ENCODE results near the gene NFYA.
A peak's percentile ranks its signal among the peaks of the same experiment; 100 is the strongest.

Gene NFYA

DNA sequence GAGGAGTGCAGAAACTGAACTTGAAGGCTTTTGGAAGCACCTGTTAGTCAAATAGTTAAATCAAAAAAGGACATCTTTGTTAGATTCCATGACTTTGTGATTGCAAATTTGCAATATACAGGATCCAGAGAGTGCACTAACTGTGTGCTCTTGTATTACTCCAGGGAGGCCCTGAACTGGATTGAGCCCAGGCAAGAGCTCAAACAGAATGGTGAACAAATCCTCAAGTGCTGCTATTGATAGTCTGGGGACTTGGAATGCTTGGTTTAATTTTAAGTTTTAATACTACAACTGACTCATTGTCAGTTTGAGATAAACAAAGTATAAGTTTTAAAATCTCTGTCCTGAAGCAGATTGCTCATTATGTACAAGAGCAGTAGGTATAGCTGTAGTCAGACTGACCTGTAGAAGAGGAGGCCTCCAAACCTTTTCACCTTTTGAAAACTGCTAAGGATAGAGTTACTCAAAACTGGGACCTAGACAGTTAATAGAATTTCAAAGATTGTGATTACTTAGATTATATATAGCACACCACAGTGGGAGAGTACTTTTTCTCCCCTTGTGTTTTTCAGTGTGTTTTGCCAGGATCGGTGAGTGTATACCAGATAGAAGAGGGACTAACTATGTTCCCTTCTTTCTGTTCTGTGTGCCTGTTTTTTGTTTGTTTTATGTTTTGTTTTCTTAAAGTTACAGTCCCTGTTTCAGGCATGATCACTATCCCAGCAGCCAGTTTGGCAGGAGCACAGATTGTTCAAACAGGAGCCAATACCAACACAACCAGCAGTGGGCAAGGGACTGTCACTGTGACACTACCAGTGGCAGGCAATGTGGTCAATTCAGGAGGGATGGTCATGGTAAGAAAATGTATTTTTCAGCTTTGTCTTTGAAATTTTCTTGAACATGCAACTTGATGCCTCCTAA is 18.3 kb downstream of the NFYA start:
- Histone ChIP-seq H3K79me1 (replicated peaks; ENCODE audit: low read length, poor library complexity, severe bottlenecking) (peaks cover 7% of the 10 kb centered on the region), H3K36me3 (ENCODE audit: control insufficient read depth in 1 of 2, insufficient read depth in 2 of 2, low read depth in 1 of 2, low read length in 2 of 2) (peaks cover 19 to 89% of the 10 kb centered on the region in 2 experiments), H2BK12ac (ENCODE audit: low read length in 2 of 2) (no peak overlapping the region), H4K91ac (ENCODE audit: low read length) (no peak overlapping the region), H3K9ac (ENCODE audit: low read length) (peak overlapping the region; percentile 22), H2AK5ac (ENCODE audit: low read length, severe bottlenecking) (peak overlapping the region; percentile 44), H3K4me1 (ENCODE audit: control insufficient read depth, insufficient read depth, low read depth, low read length) (peaks cover 4% of the 10 kb centered on the region), H2BK15ac (ENCODE audit: low read depth, poor library complexity, severe bottlenecking) (no peak overlapping the region), H3K23ac (ENCODE audit: low read length in 2 of 2) (no peak overlapping the region), H2AFZ (ENCODE audit: low read depth, low read length) (no peak overlapping the region), H3K14ac (ENCODE audit: low read length in 2 of 2) (no peak overlapping the region), H3K4ac (ENCODE audit: low read depth in 1 of 2, low read length in 2 of 2) (no peak overlapping the region), H2BK5ac (ENCODE audit: low read depth, low read length, poor library complexity, severe bottlenecking) (no peak overlapping the region), H3K9me3 (ENCODE audit: control insufficient read depth, low read length) (no peaks in the 10 kb centered on the region), H3K27ac (ENCODE audit: low read length, poor library complexity, severe bottlenecking) (no peak overlapping the region), H2BK120ac (ENCODE audit: low read depth, low read length) (no peak overlapping the region), H4K8ac (ENCODE audit: low read length) (no peak overlapping the region), H3K4me3 (ENCODE audit: insufficient read depth in 1 of 2, low read depth in 1 of 2, low read length in 2 of 2) (no peak overlapping the region), H3K27me3 (ENCODE audit: control insufficient read depth in 1 of 2, insufficient read depth in 1 of 2, low read length in 2 of 2) (no peaks in the 10 kb centered on the region), H3K4me2 (ENCODE audit: low read length, poor library complexity, severe bottlenecking) (no peak overlapping the region), H3K18ac (ENCODE audit: low read depth in 1 of 2, low read length in 2 of 2) (no peak overlapping the region)
- 67% methylated on average over 1 of the region's 1 CpG for WGBS
- DNase-seq, result no peak

DNA sequence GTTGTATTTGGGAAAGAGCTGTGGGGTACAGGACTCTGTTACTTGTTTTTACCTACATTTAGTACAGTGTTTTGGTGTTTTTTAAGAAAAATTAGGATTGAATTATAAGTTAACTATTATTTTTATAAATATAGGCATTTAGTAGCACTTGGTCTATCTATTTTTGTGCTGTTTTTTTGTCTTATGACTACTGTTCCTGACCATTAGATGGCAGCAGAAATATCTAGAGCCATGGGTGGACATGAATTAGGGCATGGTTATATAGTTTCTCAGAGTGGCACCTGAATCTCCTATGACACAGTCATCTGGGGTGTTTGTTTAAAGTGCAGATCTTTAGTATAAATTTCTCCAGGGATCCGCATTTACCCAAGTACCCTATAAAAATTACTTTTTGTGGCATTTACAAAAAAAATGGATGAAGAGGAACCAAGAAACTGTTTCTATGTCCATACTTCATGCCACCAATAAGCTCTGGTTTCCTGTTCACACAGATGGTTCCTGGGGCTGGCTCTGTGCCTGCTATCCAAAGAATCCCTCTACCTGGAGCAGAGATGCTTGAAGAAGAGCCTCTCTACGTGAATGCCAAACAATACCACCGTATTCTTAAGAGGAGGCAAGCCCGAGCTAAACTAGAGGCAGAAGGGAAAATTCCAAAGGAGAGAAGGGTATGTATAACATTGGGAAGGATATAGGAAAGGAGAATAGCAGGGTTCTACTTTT is 19.8 kb downstream of the NFYA start:
- no peak overlapping the region for H4K8ac ChIP-seq (ENCODE audit: low read length)
- H3K4me3 ChIP-seq (ENCODE audit: insufficient read depth in 1 of 2, low read depth in 1 of 2, low read length in 2 of 2), result no peak overlapping the region
- H4K91ac ChIP-seq (ENCODE audit: low read length), result no peak overlapping the region
- H3K9ac ChIP-seq (ENCODE audit: low read length), result peak overlapping the region; percentile 67
- H3K4me2 ChIP-seq (ENCODE audit: low read length, poor library complexity, severe bottlenecking), result no peak overlapping the region
- H2BK5ac ChIP-seq (ENCODE audit: low read depth, low read length, poor library complexity, severe bottlenecking), result no peak overlapping the region
- H3K36me3 ChIP-seq (ENCODE audit: control insufficient read depth in 1 of 2, insufficient read depth in 2 of 2, low read depth in 1 of 2, low read length in 2 of 2), result peaks cover 19 to 89% of the 10 kb centered on the region in 2 experiments
- H3K23ac ChIP-seq (ENCODE audit: low read length in 2 of 2), result no peak overlapping the region
- H2AK5ac ChIP-seq (ENCODE audit: low read length, severe bottlenecking), result no peak overlapping the region
- H3K4me1 ChIP-seq (ENCODE audit: control insufficient read depth, insufficient read depth, low read depth, low read length), result peaks cover 6% of the 10 kb centered on the region
- peak; percentile 34 for DNase-seq
- H3K14ac ChIP-seq (ENCODE audit: low read length in 2 of 2), result no peak overlapping the region
- no peak overlapping the region for H3K18ac ChIP-seq (ENCODE audit: low read depth in 1 of 2, low read length in 2 of 2)
- no peaks in the 10 kb centered on the region for H3K27me3 ChIP-seq (ENCODE audit: control insufficient read depth in 1 of 2, insufficient read depth in 1 of 2, low read length in 2 of 2)
- no peak overlapping the region for H2BK120ac ChIP-seq (ENCODE audit: low read depth, low read length)
- H2BK12ac ChIP-seq (ENCODE audit: low read length in 2 of 2), result no peak overlapping the region
- H2AFZ ChIP-seq (ENCODE audit: low read depth, low read length), result no peak overlapping the region
- H3K4ac ChIP-seq (ENCODE audit: low read depth in 1 of 2, low read length in 2 of 2), result no peak overlapping the region
- H3K79me1 ChIP-seq (replicated peaks; ENCODE audit: low read length, poor library complexity, severe bottlenecking), result peaks cover 7% of the 10 kb centered on the region
- H3K27ac ChIP-seq (ENCODE audit: low read length, poor library complexity, severe bottlenecking), result no peak overlapping the region
- WGBS, result 99% methylated on average over 3 of the region's 4 CpGs
- no peaks in the 10 kb centered on the region for H3K9me3 ChIP-seq (ENCODE audit: control insufficient read depth, low read length)
- H2BK15ac ChIP-seq (ENCODE audit: low read depth, poor library complexity, severe bottlenecking), result no peak overlapping the region

DNA sequence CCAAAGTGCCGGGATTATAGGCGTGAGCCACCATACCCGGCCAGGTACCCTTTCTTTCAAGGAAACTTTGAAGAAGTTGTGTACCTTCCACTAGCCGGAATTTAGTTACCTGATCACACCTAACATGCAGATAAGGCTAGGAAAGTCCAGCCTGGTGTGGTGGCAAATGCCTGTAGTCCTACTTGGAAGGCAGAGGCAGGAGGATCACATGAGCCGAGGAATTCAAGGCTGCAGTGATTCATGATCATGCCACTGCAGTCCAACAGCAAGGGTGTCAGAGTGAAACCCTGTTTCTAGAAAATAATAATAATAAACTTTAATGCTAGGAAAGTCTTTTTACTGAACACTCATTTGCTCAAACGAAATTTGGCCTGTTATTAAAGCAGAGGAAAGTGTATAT is 21.0 kb downstream of the NFYA start:
- WGBS, result 96% methylated on average over 5 of the region's 6 CpGs
- H3K36me3 ChIP-seq (ENCODE audit: control insufficient read depth in 1 of 2, insufficient read depth in 2 of 2, low read depth in 1 of 2, low read length in 2 of 2), result peaks cover 19 to 94% of the 10 kb centered on the region in 2 experiments

DNA sequence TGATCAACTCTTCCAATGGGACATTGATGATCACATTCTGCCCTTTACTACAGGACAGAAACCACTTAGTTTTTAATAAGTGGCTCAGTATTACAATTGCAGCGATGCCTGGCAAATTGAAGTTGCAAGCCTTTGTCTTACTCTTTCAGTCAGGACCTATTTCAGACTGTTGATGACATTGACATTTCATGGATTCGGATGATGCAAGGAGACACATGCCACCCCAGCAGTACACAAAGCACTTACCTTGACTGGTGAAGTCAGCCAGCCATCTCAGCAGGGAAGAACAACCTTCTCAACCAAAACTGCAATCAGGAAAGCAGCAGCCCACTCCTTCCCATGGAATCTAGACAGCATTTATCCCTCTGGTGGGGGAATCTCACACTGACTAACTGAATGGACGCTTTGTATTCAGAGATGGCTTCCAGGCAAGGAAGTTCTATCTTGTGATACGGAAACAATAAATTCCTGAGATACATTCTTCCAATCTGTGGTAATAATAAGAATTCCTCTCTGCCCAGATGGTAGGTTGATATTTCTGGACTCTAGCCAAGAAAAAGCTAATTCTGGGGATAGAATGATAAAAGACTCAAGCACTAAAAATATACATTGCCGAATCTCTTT is 24.8 kb downstream of the NFYA start:
- H3K18ac ChIP-seq (ENCODE audit: low read depth in 1 of 2, low read length in 2 of 2), result no peak overlapping the region
- peak overlapping the region; percentile 22 for H2BK5ac ChIP-seq (ENCODE audit: low read depth, low read length, poor library complexity, severe bottlenecking)
- H3K36me3 ChIP-seq (ENCODE audit: control insufficient read depth in 1 of 2, insufficient read depth in 2 of 2, low read depth in 1 of 2, low read length in 2 of 2), result peaks cover 19 to 90% of the 10 kb centered on the region in 2 experiments
- H3K9me3 ChIP-seq (ENCODE audit: control insufficient read depth, low read length), result no peaks in the 10 kb centered on the region
- peaks cover 21% of the 10 kb centered on the region for H3K79me1 ChIP-seq (replicated peaks; ENCODE audit: low read length, poor library complexity, severe bottlenecking)
- no peak overlapping the region for H2AK5ac ChIP-seq (ENCODE audit: low read length, severe bottlenecking)
- no peak overlapping the region for H4K91ac ChIP-seq (ENCODE audit: low read length)
- 94% methylated on average over 3 of the region's 5 CpGs for WGBS
- H2BK120ac ChIP-seq (ENCODE audit: low read depth, low read length), result no peak overlapping the region
- no peak overlapping the region for H3K4me2 ChIP-seq (ENCODE audit: low read length, poor library complexity, severe bottlenecking)
- no peak overlapping the region for H3K9ac ChIP-seq (ENCODE audit: low read length)
- H2BK12ac ChIP-seq (ENCODE audit: low read length in 2 of 2), result no peak overlapping the region
- H3K4ac ChIP-seq (ENCODE audit: low read depth in 1 of 2, low read length in 2 of 2), result no peak overlapping the region
- no peak for DNase-seq
- H3K4me3 ChIP-seq (ENCODE audit: insufficient read depth in 1 of 2, low read depth in 1 of 2, low read length in 2 of 2), result no peak overlapping the region
- peak overlapping the region; percentile 90 for H3K27ac ChIP-seq (ENCODE audit: low read length, poor library complexity, severe bottlenecking)
- H2BK15ac ChIP-seq (ENCODE audit: low read depth, poor library complexity, severe bottlenecking), result no peak overlapping the region
- H2AFZ ChIP-seq (ENCODE audit: low read depth, low read length), result no peak overlapping the region
- H3K4me1 ChIP-seq (ENCODE audit: control insufficient read depth, insufficient read depth, low read depth, low read length), result peaks cover 4% of the 10 kb centered on the region
- no peak overlapping the region for H3K23ac ChIP-seq (ENCODE audit: low read length in 2 of 2)
- H3K27me3 ChIP-seq (ENCODE audit: control insufficient read depth in 1 of 2, insufficient read depth in 1 of 2, low read length in 2 of 2), result no peaks in the 10 kb centered on the region
- no peak overlapping the region for H4K8ac ChIP-seq (ENCODE audit: low read length)
- H3K14ac ChIP-seq (ENCODE audit: low read length in 2 of 2), result no peak overlapping the region

More for the DNA sequence above, 21.0 kb downstream of the NFYA start:
- no peak overlapping the region for H3K23ac ChIP-seq (ENCODE audit: low read length in 2 of 2)
- H3K9me3 ChIP-seq (ENCODE audit: control insufficient read depth, low read length), result no peaks in the 10 kb centered on the region
- H2BK15ac ChIP-seq (ENCODE audit: low read depth, poor library complexity, severe bottlenecking), result no peak overlapping the region
- peak; percentile 12 for DNase-seq
- H2AFZ ChIP-seq (ENCODE audit: low read depth, low read length), result no peak overlapping the region
- H3K27ac ChIP-seq (ENCODE audit: low read length, poor library complexity, severe bottlenecking), result no peak overlapping the region
- H3K4me1 ChIP-seq (ENCODE audit: control insufficient read depth, insufficient read depth, low read depth, low read length), result peaks cover 4% of the 10 kb centered on the region
- H3K9ac ChIP-seq (ENCODE audit: low read length), result peak overlapping the region; percentile 67
- H2AK5ac ChIP-seq (ENCODE audit: low read length, severe bottlenecking), result no peak overlapping the region
- H3K27me3 ChIP-seq (ENCODE audit: control insufficient read depth in 1 of 2, insufficient read depth in 1 of 2, low read length in 2 of 2), result no peaks in the 10 kb centered on the region
- H3K18ac ChIP-seq (ENCODE audit: low read depth in 1 of 2, low read length in 2 of 2), result no peak overlapping the region
- no peak overlapping the region for H2BK5ac ChIP-seq (ENCODE audit: low read depth, low read length, poor library complexity, severe bottlenecking)
- no peak overlapping the region for H3K4ac ChIP-seq (ENCODE audit: low read depth in 1 of 2, low read length in 2 of 2)
- no peak overlapping the region for H2BK12ac ChIP-seq (ENCODE audit: low read length in 2 of 2)
- peaks cover 7% of the 10 kb centered on the region for H3K79me1 ChIP-seq (replicated peaks; ENCODE audit: low read length, poor library complexity, severe bottlenecking)
- H3K4me2 ChIP-seq (ENCODE audit: low read length, poor library complexity, severe bottlenecking), result no peak overlapping the region
- H2BK120ac ChIP-seq (ENCODE audit: low read depth, low read length), result no peak overlapping the region
- H4K91ac ChIP-seq (ENCODE audit: low read length), result no peak overlapping the region
- no peak overlapping the region for H3K14ac ChIP-seq (ENCODE audit: low read length in 2 of 2)
- H3K4me3 ChIP-seq (ENCODE audit: insufficient read depth in 1 of 2, low read depth in 1 of 2, low read length in 2 of 2), result no peak overlapping the region
- no peak overlapping the region for H4K8ac ChIP-seq (ENCODE audit: low read length)
